HTR-8/SVneo (cell line): ENCODE measurements around the gene PKN1.
A peak's percentile ranks its signal among the peaks of the same experiment; 100 is the strongest.

ENCODE experiments used
- DNase-seq: peaks from one replicate; pipeline ENCODE4 v3.0.0; 2011; ENCODE audit warnings: low spot score, mixed read lengths; ENCODE audit not compliant: insufficient read length
- FAIRE-seq: peaks from 2 replicates; lab custom pipeline; 2011; peaks lifted over from hg19 to GRCh38; lab: Jason Lieb, UNC

Gene PKN1

GRCh38 chr19:14405758-14406644, 27.1 kb upstream of the PKN1 start:
- DNase-seq = peak; percentile 86
- FAIRE-seq = peak; percentile 94

- no peak for FAIRE-seq
- DNase-seq = no peak
These were observed 26.3 kb upstream of the PKN1 start for GRCh38 chr19:14406645-14407401.

GRCh38 chr19:14407605-14408484, 25.3 kb upstream of the PKN1 start:
- DNase-seq (no peak), FAIRE-seq (no peak)

GRCh38 chr19:14408491-14409145, 24.5 kb upstream of the PKN1 start:
- no peak for DNase-seq
- FAIRE-seq = no peak

GRCh38 chr19:14409146-14410023, 23.7 kb upstream of the PKN1 start:
- no peak for FAIRE-seq
- no peak for DNase-seq

GRCh38 chr19:14410091-14411051, 22.7 kb upstream of the PKN1 start:
- FAIRE-seq (no peak), DNase-seq (no peak)

GRCh38 chr19:14411161-14411937, 21.8 kb upstream of the PKN1 start:
- no peak for DNase-seq
- FAIRE-seq = no peak

GRCh38 chr19:14411938-14412245, 21.2 kb upstream of the PKN1 start:
- no peak for FAIRE-seq
- no peak for DNase-seq

- FAIRE-seq = no peak
- no peak for DNase-seq
These were observed 20.6 kb upstream of the PKN1 start for GRCh38 chr19:14412324-14412995.

- DNase-seq = no peak
These were observed 20.0 kb upstream of the PKN1 start for GRCh38 chr19:14412996-14413692.

GRCh38 chr19:14413693-14414181, 19.4 kb upstream of the PKN1 start:
- no peak for FAIRE-seq
- DNase-seq = no peak

More at GRCh38 chr19:14412996-14413692, 20.0 kb upstream of the PKN1 start:
- no peak for FAIRE-seq

GRCh38 chr19:14414926-14415690, 18.0 kb upstream of the PKN1 start:
- FAIRE-seq (no peak), DNase-seq (no peak)

- FAIRE-seq = no peak
- no peak for DNase-seq
These were observed 16.3 kb upstream of the PKN1 start for GRCh38 chr19:14416817-14417231.

- peak; percentile 92 for DNase-seq
- no peak for FAIRE-seq
These were observed 14.3 kb upstream of the PKN1 start for GRCh38 chr19:14418856-14419105.

GRCh38 chr19:14419106-14419813, 13.8 kb upstream of the PKN1 start, which contains the start of gene DDX39A:
Gene DDX39A (minus strand): TSS chr19:14419341. CDS start chr19:14413220, 6,121 bp downstream.
- DNase-seq (peak; percentile 99), FAIRE-seq (peak; percentile 76)
